HCT116 (cell line): ENCODE measurements around the gene RNGTT. TPM values are rescaled to one million over a fixed set of nuclear protein-coding genes. Genes with fewer than 3 reads are reported as not detected.

Source experiments
- ATAC-seq: fragments of 200-7000 bp; cut with Tn5 transposase; 2 replicates; pipeline ENCODE4 v1.9.1; 2020; ENCODE audit warnings: mild to moderate bottlenecking, moderate library complexity
- BruUV-seq: library from RNA; stranded (reverse); fragments of 400-500 nt; replicated peaks from 2 replicates; lab custom pipeline; 2021; lab: Mats Ljungman, UMichigan
- CTCF ChIA-PET: fragments of 300-600 bp; sonication (Branson Sonifier 250); formaldehyde crosslinking; loops from one replicate; lab custom pipeline; 2021; ENCODE audit warnings: antibody characterized with exemption; lab: Charles Lee
- POLR2A ChIA-PET: fragments of 300-600, 350-600 bp; sonication (Branson Sonifier 250); formaldehyde crosslinking; loops from one replicate; lab custom pipeline; 2021; ENCODE audit warnings: antibody characterized with exemption; lab: Charles Lee
- RAD21 ChIA-PET, 2 experiments: fragments of 300-600 bp; sonication (Branson Sonifier 250); formaldehyde crosslinking; loops; one replicate each; lab custom pipeline; 2023; ENCODE audit warnings: low total read pairs in 2 of 2; ENCODE audit not compliant: uncharacterized antibody in 2 of 2, unreplicated experiment in 2 of 2, low non-redundant PET in 1 of 2; lab: Charles Lee
- DNase-seq: peaks from one replicate; pipeline ENCODE4 v3.0.0-alpha.2; 2010; ENCODE audit warnings: low read depth, low spot score
- H2AFZ ChIP-seq: fragments of 200-600 bp; shearing (Covaris generic), sonication (generic); 2 replicates; pipeline ENCODE4 v1.6.1; 2017; ENCODE audit warnings: low read depth, mixed run types, mixed read lengths, antibody characterized with exemption, low read length; ENCODE audit not compliant: poor library complexity, severe bottlenecking
- H3K27ac ChIP-seq: 2 replicates; pipeline ENCODE4 v1.5.1; 2012; ENCODE audit warnings: low read depth, low read length
- H3K27me3 ChIP-seq: fragments of 200-600 bp; sonication (generic); 2 replicates; pipeline ENCODE4 v1.6.1; 2016; ENCODE audit warnings: mixed run types, low read length, mixed read lengths; ENCODE audit not compliant: insufficient read depth
- H3K36me3 ChIP-seq, 2 experiments: fragments of 200-500 bp in 1 of 2; fragments of 200-600 bp in 1 of 2; sonication (Bioruptor generic) in 1 of 2; sonication (generic) in 1 of 2; 2 replicates each; pipeline versions ENCODE4 v1.5.1 to v1.6.1; 2014 to 2016; ENCODE audit warnings: low read length in 2 of 2, inconsistent platforms in 1 of 2, mixed read lengths in 1 of 2, mixed run types in 1 of 2; ENCODE audit not compliant: insufficient read depth in 2 of 2, control insufficient read depth in 1 of 2
- H3K4me1 ChIP-seq, 2 experiments: fragments of 200-600 bp in 1 of 2; sonication (generic) in 1 of 2; 2 replicates each; pipeline versions ENCODE4 v1.5.1 to v1.6.1; 2012 to 2017; ENCODE audit warnings: low read length in 2 of 2, inconsistent platforms in 1 of 2, mild to moderate bottlenecking in 1 of 2, mixed read lengths in 1 of 2, mixed run types in 1 of 2, moderate library complexity in 1 of 2; ENCODE audit not compliant: insufficient read depth in 2 of 2, control insufficient read depth in 1 of 2
- H3K4me2 ChIP-seq: fragments of 200-600 bp; sonication (generic); 2 replicates; pipeline ENCODE4 v1.6.1; 2017; ENCODE audit warnings: mixed run types, low read length, mixed read lengths
- H3K4me3 ChIP-seq, 2 experiments: fragments of 200-600 bp in 1 of 2; sonication (generic) in 1 of 2; replicated peaks in 1 of 2; 2 replicates each; pipeline ENCODE4 v1.5.1; 2011 to 2016; ENCODE audit warnings: low read length in 2 of 2, control low read depth in 1 of 2, low read depth in 1 of 2, mild to moderate bottlenecking in 1 of 2, mixed read lengths in 1 of 2, mixed run types in 1 of 2
- H3K79me2 ChIP-seq: fragments of 200-600 bp; sonication (generic); 2 replicates; pipeline ENCODE4 v1.6.1; 2017; ENCODE audit warnings: mild to moderate bottlenecking, mixed run types, low read length, moderate library complexity, mixed read lengths; ENCODE audit not compliant: insufficient read depth
- H3K9ac ChIP-seq: fragments of 200-600 bp; sonication (generic); 2 replicates; pipeline ENCODE4 v1.6.1; 2016; ENCODE audit warnings: low read length, mixed read lengths
- H3K9me2 ChIP-seq: fragments of 200-600 bp; sonication (generic), shearing (Covaris generic); 2 replicates; pipeline ENCODE4 v1.6.1; 2017; ENCODE audit warnings: mixed run types, mild to moderate bottlenecking, moderate library complexity; ENCODE audit not compliant: insufficient read depth
- H3K9me3 ChIP-seq, 2 experiments: fragments of 200-500 bp in 1 of 2; fragments of 200-600 bp in 1 of 2; sonication (Bioruptor generic) in 1 of 2; sonication (generic) in 1 of 2; 2 replicates each; pipeline ENCODE4 v1.6.1; 2014 to 2017; ENCODE audit warnings: low read length in 2 of 2, mixed read lengths in 2 of 2, inconsistent platforms in 1 of 2, low read depth in 1 of 2, mild to moderate bottlenecking in 1 of 2, mixed run types in 1 of 2, moderate library complexity in 1 of 2; ENCODE audit not compliant: control insufficient read depth in 1 of 2, insufficient read depth in 1 of 2
- H4K20me1 ChIP-seq: fragments of 200-600 bp; sonication (generic), shearing (Covaris generic); 2 replicates; pipeline ENCODE4 v1.6.1; 2017; ENCODE audit warnings: mixed run types, mild to moderate bottlenecking, moderate library complexity; ENCODE audit not compliant: insufficient read depth
- CEBPB ChIP-seq: IDR thresholded peaks from 2 replicates; pipeline ENCODE4 v1.6.1; 2012; ENCODE audit warnings: low read depth
- EGR1 ChIP-seq: IDR thresholded peaks from 2 replicates; pipeline ENCODE4 v1.6.1; 2012; ENCODE audit warnings: low read depth
- EZH2phosphoT487 ChIP-seq: fragments of 200-600 bp; IDR thresholded peaks from 2 replicates; pipeline ENCODE4 v1.6.1; 2018; ENCODE audit warnings: antibody characterized with exemption, borderline replicate concordance
- REST ChIP-seq: IDR thresholded peaks from 2 replicates; pipeline ENCODE4 v1.6.1; 2012; ENCODE audit warnings: low read depth
- SP1 ChIP-seq: IDR thresholded peaks from 2 replicates; pipeline ENCODE4 v1.6.1; 2012; ENCODE audit warnings: low read depth
- SRF ChIP-seq: IDR thresholded peaks from 2 replicates; pipeline ENCODE4 v1.6.1; 2012; ENCODE audit warnings: low read depth
- intact Hi-C: fragments of 100-400 bp; cut with micrococcal nuclease; formaldehyde crosslinking; loops from 2 replicates; pipeline ENCODE4 v1.10.0; 2022
- total RNA-seq: library from RNA; stranded (reverse); gene quantifications from one replicate; pipeline ENCODE4 v1.2.1, GENCODE V29; 2021; ENCODE audit not compliant: unreplicated experiment

The RNGTT gene
- total RNA-seq, 1 experiment from 2014 or later: 23.0 TPM

DNA sequence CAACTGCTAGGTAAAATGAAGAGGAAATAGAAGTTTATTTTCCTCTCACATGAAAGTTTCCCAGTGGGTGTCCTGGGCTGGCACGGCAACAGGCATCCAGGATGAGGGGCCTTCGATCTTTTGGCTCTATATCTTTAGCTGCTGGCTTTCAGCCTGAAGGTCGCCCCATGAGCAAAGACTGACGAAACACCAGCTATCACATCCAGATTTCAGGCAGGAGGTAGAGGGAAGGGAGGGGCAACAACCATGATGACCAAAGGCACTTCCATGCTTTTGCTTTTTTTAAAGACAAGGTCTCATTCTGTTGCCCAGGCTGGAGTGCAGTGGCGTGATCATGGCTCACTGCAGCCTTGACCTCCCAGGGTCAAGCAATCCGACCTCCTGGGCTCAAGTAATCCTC, 387.9 kb downstream of the RNGTT start:
- H3K9ac ChIP-seq: no peak overlapping the region
- H4K20me1 ChIP-seq: no peaks in the 10 kb centered on the region
- no peak overlapping the region for H3K4me2 ChIP-seq
- no peak for DNase-seq
- no peaks in the 10 kb centered on the region for H3K36me3 ChIP-seq
- H3K4me3 ChIP-seq: no peak overlapping the region
- H3K4me1 ChIP-seq: no peaks in the 10 kb centered on the region
- H3K27ac ChIP-seq: no peak overlapping the region
- RAD21 ChIA-PET: no interaction called here
- H3K27me3 ChIP-seq: peaks cover 14% of the 10 kb centered on the region; the same call in 1 of the 2 replicates
- H3K9me2 ChIP-seq: no peaks in the 10 kb centered on the region
- no peaks in the 10 kb centered on the region for H3K9me3 ChIP-seq
- CTCF ChIA-PET: no interaction called here
- H3K79me2 ChIP-seq: no peaks in the 10 kb centered on the region
- no peak overlapping the region for H2AFZ ChIP-seq
- BruUV-seq: no TSS peak
- intact Hi-C loops: no loop called here
- TF ChIP-seq SRF: no peak
- TF ChIP-seq EZH2phosphoT487: no peak
- TF ChIP-seq EGR1: no peak
- no peak for TF ChIP-seq SP1
- ATAC-seq: no peak
- POLR2A ChIA-PET: no interaction called here

DNA sequence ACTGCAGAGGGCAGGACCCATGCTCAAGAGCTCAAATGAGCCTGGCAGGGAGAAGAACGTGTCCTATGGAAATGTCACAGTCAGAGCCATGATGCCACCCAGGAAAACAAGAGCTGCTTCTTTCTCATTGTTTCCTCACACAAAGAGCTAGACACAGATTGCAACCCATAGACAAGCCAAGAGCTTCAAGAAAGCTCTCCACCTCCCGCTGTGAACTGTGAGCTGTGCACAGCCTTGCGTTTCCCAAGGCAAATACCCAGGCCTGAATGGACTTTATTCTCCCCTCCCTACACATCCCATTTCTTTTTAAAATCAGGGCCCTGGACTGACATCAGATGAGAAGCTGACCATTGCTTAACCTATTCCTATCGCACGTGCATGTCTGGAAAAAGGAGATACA, 388.8 kb downstream of the RNGTT start:
- Histone ChIP-seq H3K36me3 (no peaks in the 10 kb centered on the region), H3K4me2 (no peak overlapping the region), H3K9me3 (no peaks in the 10 kb centered on the region), H2AFZ (no peak overlapping the region), H3K9me2 (no peaks in the 10 kb centered on the region), H3K27me3 (peaks cover 14% of the 10 kb centered on the region; the same call in 1 of the 2 replicates), H3K4me3 (no peak overlapping the region), H3K79me2 (no peaks in the 10 kb centered on the region), H3K4me1 (no peaks in the 10 kb centered on the region), H3K27ac (no peak overlapping the region), H4K20me1 (no peaks in the 10 kb centered on the region), H3K9ac (no peak overlapping the region)
- intact Hi-C loops: no loop called here
- POLR2A ChIA-PET: no interaction called here
- ATAC-seq: no peak
- DNase-seq: no peak
- no TSS peak for BruUV-seq
- CTCF ChIA-PET: no interaction called here
- TF ChIP-seq CEBPB (no peak), REST (no peak), SRF (no peak)
- RAD21 ChIA-PET: no interaction called here
